Stimulated activated CD8-positive, alpha-beta memory T cell treated with anti-CD3 and anti-CD28 coated beads, Interleukin-7, amount 100 ng/mL, for 4 hours (primary cell): Measurements from ENCODE around the gene MAGI1.
"Not testable (repeated sequence)": the region's sequence is repeated elsewhere in the genome, so short reads cannot be mapped to it uniquely, and the experiment has no call there.

Source experiments
- DNase-seq, 2 donors: peaks; one replicate each; pipeline ENCODE4 v3.0.0-alpha.2; 2020; ENCODE audit warnings: low read depth in 2 of 2

The MAGI1 gene

DNA sequence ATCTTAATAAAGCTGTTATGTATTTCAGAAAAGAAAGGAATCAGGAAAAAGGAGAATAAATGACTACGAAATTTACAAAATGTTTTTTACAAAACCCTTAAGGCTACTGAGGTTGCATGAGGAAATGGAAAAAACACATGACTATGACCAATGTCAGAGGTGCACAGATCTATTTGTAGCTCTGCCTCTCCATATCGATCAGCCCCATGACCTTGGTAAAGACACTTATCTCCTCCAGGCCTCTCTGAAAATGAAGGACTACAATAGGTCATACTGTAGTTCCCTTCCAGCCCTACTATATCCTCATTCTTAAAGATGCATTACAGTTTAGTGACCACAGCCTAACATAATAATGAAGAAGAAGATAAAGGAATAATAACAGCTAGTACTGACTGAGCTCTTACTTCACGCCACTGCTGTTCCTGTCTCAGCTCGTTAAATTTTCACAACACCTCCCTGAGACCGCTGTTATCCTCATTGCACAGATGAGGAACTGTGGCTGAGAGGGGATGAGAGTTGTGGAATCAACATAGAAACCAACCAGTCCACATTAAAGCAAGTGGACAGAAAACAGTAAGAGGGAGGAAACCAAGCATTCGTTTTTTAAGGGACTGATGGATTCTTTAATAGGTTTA, 163.2 kb downstream of the MAGI1 start:
- no peak for DNase-seq

DNA sequence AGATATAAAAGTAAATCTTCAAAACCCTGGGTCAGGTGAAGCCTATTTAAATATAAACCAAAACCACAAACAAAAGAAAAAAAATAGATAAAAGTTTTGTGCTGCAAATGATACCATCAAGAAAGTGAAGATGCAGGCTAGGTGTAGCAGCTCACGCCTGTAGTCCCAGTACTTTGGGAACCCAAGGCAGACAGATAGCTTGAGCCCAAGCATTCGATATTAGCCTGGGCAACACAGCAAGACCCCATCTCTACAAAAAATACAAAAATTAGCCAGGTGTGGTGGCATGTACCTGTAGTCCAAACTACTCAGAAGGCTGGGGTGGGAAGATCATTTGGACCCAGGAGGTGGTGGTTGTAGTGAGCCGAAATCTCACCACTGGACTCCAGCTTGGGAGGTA, 164.8 kb downstream of the MAGI1 start:
- DNase-seq: no peak

DNA sequence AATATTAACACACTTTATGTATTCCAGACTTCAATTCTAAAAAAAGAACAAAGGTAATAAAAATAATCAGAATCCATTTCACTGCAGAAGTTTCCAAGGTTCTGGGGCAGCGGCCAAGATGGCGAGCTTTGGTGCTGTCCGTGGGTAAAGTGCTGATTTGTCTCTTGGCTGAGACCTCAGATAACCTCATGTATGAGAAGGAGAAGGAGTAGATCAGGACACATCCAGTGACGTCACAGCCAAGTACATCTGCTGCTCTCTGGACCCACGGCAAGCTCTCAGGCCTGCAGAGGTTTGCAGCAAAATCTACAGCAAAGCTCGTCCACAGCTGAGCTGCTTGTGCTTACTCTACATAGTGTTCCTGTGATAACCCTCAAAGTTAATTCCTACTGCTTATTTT, 165.7 kb downstream of the MAGI1 start:
- DNase-seq: no peak

DNA sequence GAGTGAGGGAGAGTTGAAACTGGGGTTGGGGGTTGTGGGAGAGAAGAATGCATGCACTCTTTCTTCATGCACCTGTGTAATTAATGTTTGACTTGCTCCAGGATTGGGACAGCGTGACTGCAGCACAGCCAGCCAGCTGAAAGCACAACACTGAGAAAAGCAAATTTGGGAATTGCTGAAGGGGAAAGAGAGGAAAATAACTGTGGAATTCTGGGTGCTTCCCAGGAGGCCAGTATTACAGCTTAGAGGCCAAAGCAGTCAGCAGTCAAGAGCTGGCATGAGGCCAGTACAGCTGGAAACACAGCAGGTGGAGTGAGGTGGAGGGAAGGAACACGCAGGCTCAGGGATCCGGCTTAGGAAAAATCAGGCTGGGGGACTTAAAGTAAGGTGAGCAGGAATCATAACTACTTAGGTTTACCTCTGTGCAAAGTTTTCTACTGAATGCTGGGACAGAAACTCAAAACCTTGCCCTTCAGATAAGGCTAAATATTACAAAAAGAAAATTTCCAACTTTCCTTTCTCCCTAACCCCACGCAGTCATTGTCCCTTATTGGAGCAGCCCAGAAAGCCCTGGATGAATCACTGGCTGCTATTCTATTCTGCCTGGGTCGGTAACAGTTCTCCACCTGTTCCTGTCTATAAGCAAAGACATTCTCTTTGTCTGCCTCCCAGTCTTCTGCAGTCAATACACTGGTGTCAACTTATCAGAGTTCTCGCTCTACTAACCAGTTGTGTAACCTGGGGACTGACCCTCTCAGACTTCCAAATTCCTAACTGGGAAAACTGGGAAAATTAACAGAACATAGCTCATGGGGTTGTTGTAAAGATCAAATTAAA, 167.2 kb downstream of the MAGI1 start:
- DNase-seq: no peak

DNA sequence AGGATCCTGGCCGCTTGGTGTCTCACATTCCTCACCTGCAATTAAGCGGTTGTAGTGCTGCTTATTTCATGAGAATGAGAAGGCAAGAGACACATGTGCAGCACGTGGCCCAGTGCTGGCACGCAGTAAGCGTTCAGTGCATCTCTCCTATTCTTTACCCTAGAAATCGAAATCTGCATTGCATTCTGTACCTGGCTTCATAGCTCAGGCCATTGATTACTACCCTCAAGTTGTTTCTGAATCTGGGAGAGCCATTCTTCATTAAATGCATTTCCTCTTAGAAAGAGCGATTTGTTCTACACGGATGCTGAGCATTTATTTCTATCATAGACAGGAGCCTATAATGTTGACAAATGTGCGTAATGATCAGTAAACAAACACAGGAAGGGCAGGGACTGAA, 168.9 kb downstream of the MAGI1 start:
- no peak for DNase-seq

DNA sequence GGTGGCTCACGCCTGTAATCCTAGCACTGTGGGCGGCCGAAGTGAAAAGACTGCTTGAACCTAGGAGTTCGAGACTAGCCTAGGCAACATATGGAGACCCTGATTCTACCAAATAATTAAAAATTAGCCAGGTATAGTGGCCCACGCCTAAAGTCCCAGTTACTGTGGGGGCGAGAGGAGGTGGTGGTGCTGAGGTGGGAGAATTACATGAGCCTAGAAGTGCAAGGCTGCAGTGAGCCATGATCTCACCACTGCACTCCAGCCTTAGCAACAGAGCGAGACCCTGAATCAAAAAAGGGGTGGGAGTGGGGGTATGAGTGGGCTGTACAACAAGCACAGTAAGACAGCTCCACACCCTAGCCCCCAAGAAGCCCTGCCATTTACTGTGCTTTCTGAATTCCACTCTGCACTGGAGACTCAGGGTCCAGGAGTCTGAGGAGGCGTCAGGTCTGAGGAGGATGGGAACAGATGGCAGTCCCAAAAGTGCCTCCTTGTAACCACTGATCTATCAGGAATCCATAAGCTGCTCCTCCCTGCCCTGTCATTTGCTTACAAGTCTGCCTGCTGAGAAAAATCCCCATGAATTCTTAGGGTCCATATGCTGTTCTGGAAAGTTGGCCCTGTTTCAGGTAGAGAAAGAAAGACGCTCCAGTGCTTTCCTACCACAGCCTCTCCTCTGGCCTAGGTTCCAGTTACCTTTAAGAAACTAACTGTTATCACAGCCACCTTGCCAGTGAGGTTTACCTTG, 171.1 kb downstream of the MAGI1 start:
- DNase-seq: no peak

DNA sequence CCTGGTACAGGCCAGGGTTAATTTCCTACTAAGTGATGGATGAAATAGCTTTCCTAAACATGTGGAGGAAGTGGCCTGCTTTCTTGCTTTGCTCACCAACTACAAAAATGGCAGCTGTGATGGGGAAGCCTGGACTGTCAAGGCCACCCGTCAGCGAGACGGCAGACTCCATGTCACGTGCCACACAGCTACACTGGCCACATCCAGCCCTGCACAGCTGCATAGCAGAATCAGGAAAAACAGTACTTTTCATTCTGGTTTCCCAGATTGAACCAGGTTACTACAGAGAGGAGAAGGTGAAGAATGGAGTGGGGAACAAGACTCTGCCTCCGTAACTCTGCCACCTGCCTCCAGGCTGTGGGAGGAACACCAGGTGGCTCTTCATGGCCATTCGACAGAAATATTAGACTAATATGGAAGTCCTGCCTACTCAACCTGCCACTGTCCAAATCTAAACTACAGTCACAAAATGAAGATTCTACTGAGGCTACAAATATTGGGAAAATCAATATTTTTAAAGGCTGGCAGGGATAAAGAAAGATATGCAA, 174.3 kb downstream of the MAGI1 start:
- no peak for DNase-seq

DNA sequence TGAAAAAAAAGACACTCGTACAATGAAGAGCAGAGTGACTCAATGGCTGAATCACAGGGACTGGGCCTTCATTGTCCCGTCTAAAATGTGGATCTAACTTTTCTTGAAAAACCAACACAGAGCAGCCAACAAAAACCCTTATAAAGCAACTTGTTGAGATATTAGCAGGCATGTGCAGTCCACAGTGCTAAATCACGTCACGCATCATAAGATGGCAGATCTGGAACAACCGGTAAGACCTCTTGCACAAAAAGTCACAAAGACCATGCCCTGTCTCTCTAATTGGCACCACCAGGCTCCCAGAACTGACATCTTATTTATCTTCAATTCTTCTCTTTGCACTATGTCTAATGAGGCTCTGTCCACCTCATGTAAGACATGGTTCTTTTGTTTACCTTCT, 177.0 kb downstream of the MAGI1 start:
- DNase-seq: no peak

DNA sequence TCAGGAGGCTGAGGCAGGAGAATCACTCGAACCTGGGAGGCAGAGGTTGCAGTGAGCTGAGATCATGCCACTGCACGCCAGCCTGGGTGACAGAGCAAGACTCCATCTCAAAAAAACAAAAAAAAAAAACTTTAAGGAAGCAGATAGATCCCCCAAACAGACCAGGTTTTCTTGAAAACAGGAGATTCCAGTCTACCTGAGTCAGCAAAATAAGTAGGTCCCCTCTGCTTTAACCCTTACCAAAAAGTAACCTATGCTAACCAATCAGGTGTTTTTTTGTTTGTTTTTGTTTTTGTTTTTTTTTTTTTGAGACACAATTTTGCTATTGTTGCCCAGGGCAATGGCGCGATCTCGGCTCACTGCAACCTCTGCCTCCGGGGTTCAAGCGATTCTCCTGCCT, 179.1 kb downstream of the MAGI1 start:
- DNase-seq: not testable (repeated sequence)

DNA sequence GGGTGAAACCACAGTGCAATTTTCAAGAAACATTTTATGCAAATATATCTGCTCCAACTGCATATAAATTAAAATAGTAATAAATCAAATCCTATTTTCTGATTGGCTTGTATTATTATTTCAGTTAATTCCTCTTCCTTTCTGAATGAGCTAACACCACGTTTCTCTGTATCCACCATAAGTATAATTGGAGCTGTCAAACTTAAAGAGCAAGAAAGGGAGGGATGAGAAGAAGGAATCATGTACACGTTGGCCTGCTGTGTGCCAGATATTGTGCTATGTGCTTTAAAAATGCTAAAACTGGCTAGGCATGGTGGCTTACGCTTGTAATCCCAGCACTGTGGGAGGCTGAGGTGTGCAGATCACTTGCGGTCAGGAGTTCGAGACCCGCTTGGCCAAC, 180.0 kb downstream of the MAGI1 start:
- no peak for DNase-seq

DNA sequence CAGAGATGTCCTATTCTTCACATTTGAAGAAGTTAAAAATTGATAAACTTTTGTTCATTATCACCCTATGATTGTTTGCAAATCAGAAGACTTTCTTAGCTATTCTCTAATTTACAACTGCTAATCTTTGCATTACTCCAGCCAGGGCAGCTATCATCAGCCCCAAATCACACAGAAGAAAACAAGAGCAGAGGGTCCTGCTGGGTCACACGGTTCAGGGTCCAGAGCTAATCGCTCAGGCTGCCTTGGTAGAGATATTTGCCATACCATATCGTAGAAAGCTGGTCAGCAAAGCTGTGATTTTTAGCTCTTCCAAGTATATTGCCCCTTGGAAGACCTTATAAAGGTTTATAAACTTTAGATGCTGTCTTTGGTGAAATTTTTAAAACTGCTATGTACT, 181.4 kb downstream of the MAGI1 start:
- no peak for DNase-seq

DNA sequence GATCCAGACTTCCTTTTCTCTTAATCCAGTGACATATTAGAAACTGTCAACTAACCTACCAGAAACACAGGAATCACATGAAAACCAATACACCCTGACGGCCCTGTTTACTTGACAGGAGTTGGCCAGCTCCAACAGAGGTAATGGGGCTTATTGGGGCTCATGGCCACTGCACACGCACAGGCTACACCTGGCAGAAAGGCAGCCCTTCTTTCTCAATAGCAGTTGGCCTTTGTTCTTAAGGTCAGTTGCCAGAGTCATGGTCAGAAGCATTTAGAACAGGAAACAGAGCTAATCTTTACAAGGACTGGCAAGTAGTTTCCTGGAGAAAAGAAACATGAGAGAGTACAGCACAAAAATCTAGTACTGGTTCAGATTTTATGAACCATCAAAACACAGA, 181.8 kb downstream of the MAGI1 start:
- no peak for DNase-seq

DNA sequence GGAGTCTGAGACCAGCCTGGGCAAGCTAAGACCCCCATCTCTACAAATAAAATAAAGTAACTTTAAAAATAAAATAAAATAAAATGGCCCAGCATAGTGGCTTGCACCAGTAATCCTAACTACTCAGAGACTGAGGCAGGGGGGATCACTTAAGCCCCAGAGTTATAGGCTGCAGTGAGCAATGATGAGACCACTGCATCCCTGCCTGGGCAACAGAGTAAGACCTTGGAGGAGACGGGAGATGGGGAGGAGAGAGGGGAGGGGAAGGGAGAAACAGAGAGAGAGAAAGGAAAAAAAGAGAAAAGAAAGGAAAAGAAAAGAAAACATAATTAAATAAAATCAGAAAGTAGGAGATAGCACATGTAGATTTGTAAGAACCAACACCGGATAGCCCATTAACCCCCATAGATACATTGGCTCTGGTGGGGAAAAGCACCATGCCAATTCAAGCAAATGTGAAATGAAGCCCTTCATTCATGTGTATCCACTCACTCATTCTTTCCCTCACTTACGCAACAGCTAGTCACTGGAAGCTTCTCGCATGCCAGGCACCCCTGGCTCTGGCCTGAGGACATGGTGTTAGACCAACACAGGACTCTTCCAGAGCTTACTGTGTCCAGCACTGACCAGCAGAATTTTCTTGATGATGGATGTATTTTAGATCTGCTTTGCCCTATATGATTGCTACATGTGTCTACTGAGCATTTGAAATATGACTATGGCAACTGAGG, 183.2 kb downstream of the MAGI1 start:
- DNase-seq: no peak

DNA sequence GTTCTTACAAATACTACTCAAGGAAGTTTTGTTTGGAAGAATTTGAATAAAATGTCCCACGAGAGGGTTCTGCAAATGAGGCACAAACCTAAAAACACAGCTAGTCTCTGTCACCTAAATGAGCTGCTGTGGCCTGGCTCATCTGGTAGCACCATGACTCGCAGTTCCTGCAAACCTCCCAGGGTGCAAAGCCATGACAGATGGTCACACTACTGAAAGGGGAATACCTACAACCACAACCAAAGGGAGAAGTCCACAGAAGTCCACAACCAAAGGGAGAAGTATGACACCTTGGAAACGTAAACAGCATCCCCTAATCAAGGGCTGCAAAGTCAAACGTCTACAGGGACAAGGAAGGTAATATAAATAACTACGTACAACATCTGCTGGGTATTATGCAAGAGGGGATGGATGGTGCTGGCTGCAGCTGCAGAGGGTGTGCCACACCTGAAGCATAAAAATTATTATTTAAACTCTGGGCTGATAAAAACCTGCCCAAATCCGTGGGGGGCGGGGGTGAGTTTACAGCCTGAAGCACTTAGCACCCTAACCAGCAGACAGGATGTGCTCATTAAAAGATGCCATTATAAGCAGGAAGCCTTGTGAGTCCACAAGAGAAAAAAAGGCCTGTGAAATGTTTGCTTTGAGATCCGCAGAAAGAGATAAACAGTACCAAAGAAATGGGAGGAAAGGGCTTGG, 184.0 kb downstream of the MAGI1 start:
- DNase-seq: no peak

DNA sequence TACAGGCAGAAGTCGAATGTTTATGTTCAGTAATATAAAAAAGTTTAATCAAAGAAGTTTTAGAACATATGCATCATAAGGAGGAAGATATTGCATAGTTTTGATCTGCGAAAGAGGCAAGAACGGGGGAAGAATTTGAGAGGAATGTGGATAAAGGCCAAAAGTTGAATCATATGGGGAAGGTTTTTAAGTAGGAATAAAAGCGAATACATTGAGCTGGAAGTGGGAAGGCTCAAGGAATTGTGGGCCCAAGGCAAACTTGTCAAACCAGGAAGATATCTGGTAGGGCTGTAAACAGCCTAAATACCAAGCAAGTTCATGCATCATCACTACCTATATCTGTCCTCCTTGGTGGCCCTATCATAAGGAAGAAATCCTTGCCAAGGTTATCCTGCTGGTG, 186.9 kb downstream of the MAGI1 start:
- DNase-seq: no peak

DNA sequence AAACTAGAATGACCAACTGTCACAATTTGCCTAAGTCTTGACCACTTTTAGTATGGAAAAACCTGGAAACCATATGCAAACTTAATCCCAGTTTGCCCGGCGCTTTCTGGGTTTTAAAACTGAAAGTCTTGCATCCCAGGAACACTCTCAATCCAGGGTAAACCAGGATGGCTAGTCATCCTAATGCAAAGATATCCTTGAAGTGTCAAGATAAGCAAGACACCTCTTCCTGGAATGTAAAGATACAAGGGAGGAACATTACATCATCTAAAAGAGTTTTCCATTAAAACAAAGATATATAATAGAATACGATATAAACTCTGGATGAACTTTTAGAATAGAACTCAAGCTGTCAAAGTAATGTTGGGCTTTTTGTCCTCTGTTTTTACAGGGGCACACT, 188.5 kb downstream of the MAGI1 start:
- DNase-seq: no peak

DNA sequence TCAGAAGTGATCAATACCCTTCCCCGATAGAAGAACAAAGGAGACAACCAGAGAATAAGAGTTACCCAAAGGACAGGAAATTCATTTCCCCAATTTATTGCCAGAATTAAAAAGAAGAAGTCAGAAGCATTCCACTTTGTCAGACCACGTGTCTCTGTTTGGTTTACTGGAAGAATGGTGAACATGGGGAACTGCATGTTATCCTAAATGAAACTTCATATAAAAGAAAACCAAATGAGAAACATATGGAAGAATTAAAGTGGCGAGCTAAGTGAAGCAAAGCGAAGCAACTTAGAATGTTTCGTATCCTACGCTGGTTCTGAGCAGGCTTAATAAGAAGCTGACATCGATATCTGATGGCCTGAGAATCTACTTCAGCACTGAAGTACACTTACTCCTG, 190.7 kb downstream of the MAGI1 start:
- DNase-seq: no peak

DNA sequence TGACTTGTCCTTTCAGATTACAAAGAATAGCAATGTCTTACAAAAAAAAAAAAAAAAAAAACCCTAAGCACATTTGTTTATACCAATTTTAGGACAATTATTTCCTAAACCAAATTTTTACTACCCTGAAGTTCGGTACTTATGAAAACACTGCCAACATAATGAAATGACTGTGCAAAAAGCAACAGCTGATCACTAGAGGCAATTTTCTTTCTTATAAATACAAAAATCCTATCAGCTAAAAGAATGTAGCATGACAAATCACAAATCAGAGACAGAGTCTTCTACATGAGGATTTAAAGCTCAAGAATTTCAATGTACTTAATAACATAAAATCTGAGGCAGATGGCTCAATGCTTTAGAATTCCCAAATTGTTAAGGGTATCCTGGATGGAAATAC, 191.8 kb downstream of the MAGI1 start:
- no peak for DNase-seq

DNA sequence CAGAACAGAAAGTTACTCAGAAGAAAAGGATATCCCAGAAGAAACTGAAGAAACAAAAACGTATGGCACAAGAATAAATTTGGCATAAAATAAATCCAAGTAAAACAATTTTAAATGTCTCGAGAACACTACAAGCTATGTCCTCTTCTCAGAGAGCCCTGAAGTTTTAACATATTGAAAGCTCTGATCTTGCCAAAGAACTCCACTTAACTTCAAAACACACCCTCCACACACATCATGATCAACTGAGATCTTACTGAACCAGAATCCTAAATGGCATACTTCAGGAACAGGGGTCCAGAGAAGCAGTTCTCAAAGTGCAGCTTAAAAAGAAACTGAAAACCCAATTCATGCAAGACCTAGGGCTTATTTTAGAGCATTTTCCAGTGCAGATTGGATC, 194.3 kb downstream of the MAGI1 start:
- DNase-seq: no peak

DNA sequence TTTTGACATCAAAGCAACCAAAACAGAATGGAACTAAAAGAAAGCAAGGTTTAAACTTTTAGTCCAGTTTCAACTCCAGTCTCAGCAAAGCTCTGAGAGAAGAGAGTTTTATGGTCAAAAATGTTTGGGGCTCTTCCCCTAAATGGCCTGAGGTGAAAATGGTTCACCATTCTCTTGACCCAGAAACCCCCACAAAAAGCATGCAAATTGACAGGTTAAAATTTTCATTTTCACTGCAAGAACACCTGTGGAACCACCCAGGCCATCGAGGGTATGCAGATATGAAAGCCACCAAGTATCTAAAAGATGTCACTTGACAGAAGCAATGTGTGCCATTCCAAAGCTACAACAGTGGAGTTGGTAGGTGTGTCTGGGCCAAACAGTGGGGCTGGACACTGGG, 195.0 kb downstream of the MAGI1 start:
- no peak for DNase-seq

DNA sequence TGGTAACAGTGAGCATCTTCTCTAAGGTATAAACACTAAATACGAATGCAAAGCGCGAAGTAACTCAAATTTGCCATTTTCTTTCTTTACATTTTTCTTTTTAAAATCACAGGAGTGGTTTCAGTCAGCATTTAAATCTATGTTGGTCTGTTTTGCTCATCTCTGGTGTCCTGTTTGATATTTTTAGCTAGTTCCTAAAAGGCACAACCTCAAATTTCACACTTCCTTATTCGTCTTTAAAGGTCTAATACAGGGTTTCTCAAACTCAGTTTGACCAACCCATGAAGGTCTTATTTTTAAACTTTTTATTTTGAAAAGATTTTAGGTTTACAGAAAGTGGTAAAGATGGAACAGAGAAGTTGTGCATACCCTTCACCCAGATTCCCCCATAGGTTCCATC, 201.1 kb downstream of the MAGI1 start:
- DNase-seq: no peak
